Endothelial cell (in vitro differentiated cells): ENCODE data around the gene RELB. TPM values are rescaled to one million over a fixed set of nuclear protein-coding genes. Genes with fewer than 3 reads are reported as not detected.

Source experiments
- DNase-seq: peaks from one replicate; pipeline ENCODE4 v3.0.0; 2021; ENCODE audit warnings: low spot score
- H3K27ac Mint-ChIP-seq: one replicate; pipeline ENCODE4 v1.8.0; 2021; ENCODE audit warnings: mixed read lengths, inconsistent platforms; ENCODE audit not compliant: unreplicated experiment
- H3K27me3 Mint-ChIP-seq: one replicate; pipeline ENCODE4 v1.8.0; 2021; ENCODE audit warnings: mild to moderate bottlenecking, moderate library complexity, mixed read lengths, inconsistent platforms; ENCODE audit not compliant: unreplicated experiment
- H3K36me3 Mint-ChIP-seq: one replicate; pipeline ENCODE4 v1.8.0; 2021; ENCODE audit warnings: mild to moderate bottlenecking, low read depth, mixed read lengths, inconsistent platforms; ENCODE audit not compliant: unreplicated experiment
- H3K4me1 Mint-ChIP-seq: one replicate; pipeline ENCODE4 v1.8.0; 2021; ENCODE audit warnings: mild to moderate bottlenecking, mixed read lengths, inconsistent platforms; ENCODE audit not compliant: unreplicated experiment
- H3K4me3 Mint-ChIP-seq: one replicate; pipeline ENCODE4 v1.8.0; 2021; ENCODE audit warnings: mild to moderate bottlenecking, mixed read lengths, inconsistent platforms; ENCODE audit not compliant: unreplicated experiment
- H3K9me3 Mint-ChIP-seq: one replicate; pipeline ENCODE4 v1.8.0; 2021; ENCODE audit warnings: mixed read lengths, inconsistent platforms; ENCODE audit not compliant: unreplicated experiment
- total RNA-seq: library from RNA; stranded (reverse); fragmentation: NEBNext Ultra II Directional; extraction: Animal tissue kit (Norgen Biotek cat#: 25700); gene quantifications from one replicate; pipeline ENCODE4 v1.2.1, GENCODE V29; 2021; ENCODE audit not compliant: unreplicated experiment
- TF ChIP-seq, protein P1 (sequence below): fragments of 200-600 bp; sonication (generic); IDR thresholded peaks from one replicate; pipeline ENCODE4 v1.5.0; 2021; ENCODE audit warnings: antibody characterized with exemption; ENCODE audit not compliant: unreplicated experiment

RELB gene
- total RNA-seq, 1 donor from 2014 or later: 8.2 TPM

DNA sequence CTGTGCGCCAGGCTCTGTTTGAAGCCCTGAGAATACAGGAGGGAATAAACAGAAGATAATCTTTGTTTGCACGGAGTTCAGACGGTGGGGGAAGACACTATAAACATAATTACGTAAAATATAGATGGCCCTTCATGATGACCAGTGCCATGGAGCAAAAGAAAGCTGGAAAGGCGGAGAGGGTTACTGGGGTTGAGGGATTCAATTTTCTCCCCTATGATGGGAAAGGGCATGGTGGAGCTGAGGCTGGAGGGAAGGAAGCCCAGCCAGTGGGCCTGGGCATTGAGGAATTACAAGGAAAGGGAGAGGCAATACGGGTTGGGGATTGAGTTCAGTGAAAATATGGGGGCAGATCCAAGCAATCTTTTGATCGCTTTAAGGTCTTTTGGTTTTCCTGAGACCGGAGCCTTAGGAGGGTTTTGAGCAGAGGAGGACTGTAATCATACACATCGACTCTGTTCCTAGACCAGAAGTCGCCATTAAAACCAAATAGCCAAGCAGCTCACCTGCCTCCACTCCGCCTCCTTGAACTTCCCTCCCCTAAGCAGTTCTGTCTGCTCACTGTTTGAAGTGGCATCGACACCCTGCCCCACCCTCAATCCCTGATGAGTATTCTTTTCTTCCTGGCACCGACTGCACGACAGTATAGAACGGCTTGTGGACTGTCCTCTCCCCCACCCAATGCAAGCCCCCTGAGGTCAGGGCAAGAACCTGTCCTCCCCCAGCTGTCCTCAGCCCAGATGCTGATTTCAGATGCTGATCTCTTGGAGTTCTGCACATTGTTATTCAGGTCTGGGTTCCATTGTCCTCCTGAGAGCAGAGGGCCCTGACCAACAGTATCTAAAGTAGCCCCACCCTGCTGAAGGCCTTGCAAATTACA is 75.8 kb downstream of the RELB start:
- no peak for DNase-seq
- no peaks in the 10 kb centered on the region for H3K9me3 Mint-ChIP-seq
- peak overlapping the region; percentile 59 for H3K4me3 Mint-ChIP-seq
- peak overlapping the region; percentile 71 for H3K27ac Mint-ChIP-seq
- peaks cover 4% of the 10 kb centered on the region for H3K36me3 Mint-ChIP-seq
- TF ChIP-seq, protein P1, sequence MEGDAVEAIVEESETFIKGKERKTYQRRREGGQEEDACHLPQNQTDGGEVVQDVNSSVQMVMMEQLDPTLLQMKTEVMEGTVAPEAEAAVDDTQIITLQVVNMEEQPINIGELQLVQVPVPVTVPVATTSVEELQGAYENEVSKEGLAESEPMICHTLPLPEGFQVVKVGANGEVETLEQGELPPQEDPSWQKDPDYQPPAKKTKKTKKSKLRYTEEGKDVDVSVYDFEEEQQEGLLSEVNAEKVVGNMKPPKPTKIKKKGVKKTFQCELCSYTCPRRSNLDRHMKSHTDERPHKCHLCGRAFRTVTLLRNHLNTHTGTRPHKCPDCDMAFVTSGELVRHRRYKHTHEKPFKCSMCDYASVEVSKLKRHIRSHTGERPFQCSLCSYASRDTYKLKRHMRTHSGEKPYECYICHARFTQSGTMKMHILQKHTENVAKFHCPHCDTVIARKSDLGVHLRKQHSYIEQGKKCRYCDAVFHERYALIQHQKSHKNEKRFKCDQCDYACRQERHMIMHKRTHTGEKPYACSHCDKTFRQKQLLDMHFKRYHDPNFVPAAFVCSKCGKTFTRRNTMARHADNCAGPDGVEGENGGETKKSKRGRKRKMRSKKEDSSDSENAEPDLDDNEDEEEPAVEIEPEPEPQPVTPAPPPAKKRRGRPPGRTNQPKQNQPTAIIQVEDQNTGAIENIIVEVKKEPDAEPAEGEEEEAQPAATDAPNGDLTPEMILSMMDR: no peak
- H3K4me1 Mint-ChIP-seq: peaks cover 12% of the 10 kb centered on the region
- peaks cover 13% of the 10 kb centered on the region for H3K27me3 Mint-ChIP-seq

GRCh38 chr19:45078390-45079062 is 77.3 kb downstream of the RELB start:
- TF ChIP-seq, protein P1: no peak
- Mint-ChIP-seq H3K4me1 (peaks cover 13% of the 10 kb centered on the region), H3K27ac (no peak overlapping the region), H3K4me3 (peak overlapping the region; percentile 99), H3K36me3 (peaks cover 6% of the 10 kb centered on the region), H3K27me3 (peaks cover 13% of the 10 kb centered on the region), H3K9me3 (no peaks in the 10 kb centered on the region)
- DNase-seq: no peak

DNA sequence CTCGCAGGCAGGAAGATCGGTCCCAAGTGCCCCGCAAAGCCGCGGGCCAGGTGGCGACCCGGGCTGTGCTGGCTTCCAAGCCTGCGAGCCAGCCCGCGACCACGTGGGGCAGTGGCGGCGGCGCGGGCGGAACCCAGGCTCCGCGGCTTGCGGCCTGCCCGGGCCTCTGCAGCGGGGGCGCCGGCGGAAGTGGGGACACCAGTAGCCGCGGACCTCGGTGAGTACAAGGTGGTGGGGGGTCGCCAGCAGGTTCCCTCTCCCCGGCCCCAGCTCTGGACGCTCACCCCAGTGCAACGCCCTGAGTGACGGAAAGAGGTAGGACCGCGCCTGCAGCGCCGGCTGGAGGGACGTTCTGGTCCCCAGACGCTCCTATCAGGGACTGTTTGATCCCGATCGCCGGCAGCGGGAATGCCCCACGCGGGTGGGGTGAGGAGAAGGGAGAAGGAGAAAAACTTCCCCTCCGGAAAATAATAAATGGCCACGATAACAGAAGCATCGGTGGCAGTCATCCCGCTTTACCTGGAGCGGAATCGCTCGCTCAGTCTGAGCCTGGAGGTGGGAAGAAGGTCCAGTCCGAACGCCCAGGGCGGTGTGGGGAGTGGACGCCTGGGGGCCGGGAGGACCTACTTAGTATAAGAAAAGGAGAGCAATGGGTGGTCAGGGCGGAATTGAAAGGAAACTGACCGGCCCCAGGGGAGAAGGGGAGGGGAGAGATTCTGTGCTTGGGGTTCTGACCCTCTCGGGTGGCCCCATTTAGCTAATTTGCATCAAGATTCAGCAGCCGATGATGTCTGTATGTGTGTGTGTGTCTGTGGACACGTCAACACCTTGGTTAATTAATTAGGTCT is 78.0 kb downstream of the RELB start, which contains the start of gene GEMIN7:
Gene GEMIN7, plus strand, starts transcription at position 198 of the 848 bp plus-strand sequence. CDS start 10,855 bp downstream, outside the sequence.
- Mint-ChIP-seq H3K27ac (peak within 1 kb of the TSS; percentile 67), H3K4me1 (peaks cover 13% of the 10 kb centered on the region), H3K36me3 (peaks cover 6% of the 10 kb centered on the region), H3K4me3 (peak within 1 kb of the TSS; percentile 99), H3K9me3 (no peaks in the 10 kb centered on the region), H3K27me3 (peaks cover 13% of the 10 kb centered on the region)
- TF ChIP-seq, protein P1: no peak
- peak; percentile 84 for DNase-seq

DNA sequence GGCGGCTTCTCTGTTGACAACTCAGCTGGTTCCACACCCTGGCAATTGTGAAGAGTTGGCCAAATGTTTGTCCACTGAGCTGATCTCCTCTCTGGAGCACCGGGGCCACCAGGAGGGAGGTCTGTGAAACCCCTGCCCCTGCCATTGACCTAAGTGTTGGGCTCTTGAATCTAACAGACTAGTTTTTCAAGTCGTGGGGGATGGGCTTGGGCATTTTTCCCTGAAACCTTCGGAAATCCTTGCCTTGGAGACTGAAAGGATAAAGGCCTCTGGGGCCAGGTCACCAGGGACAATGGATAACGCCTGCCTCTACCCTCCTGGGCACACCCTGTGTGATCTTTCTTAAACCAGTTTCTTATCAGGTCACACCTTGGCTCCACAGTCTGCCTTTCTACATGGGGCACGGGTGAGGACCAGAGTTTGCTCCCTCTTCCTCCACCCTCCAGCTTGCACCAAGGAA is 78.7 kb downstream of the RELB start:
- peaks cover 13% of the 10 kb centered on the region for H3K27me3 Mint-ChIP-seq
- TF ChIP-seq, protein P1: no peak
- H3K4me1 Mint-ChIP-seq: peaks cover 13% of the 10 kb centered on the region
- peak overlapping the region; percentile 13 for H3K27ac Mint-ChIP-seq
- H3K9me3 Mint-ChIP-seq: no peaks in the 10 kb centered on the region
- peak overlapping the region; percentile 99 for H3K4me3 Mint-ChIP-seq
- DNase-seq: no peak
- peaks cover 6% of the 10 kb centered on the region for H3K36me3 Mint-ChIP-seq
